Activated T-helper 1 cell treated with anti-CD3 and anti-CD28 coated beads, Interleukin-12 subunit alpha, Interleukin-12 subunit beta, Interleukin-2, Interleukin-4 antibody, amounts not matched to agents 30 ng/mL and 10 ng/mL and 1 ng/mL, durations not matched to agents 14 hours and 24 hours and 36 hours (primary cell): Measurements from ENCODE around the gene FGGY. TPM values are rescaled to one million over a fixed set of nuclear protein-coding genes. Genes with fewer than 3 reads are reported as not detected.

Source experiments
- DNase-seq: peaks from one replicate; pipeline ENCODE4 v3.0.0; 2021; ENCODE audit warnings: low spot score
- H3K27ac Mint-ChIP-seq: one replicate; pipeline ENCODE4 v1.8.0; 2021; ENCODE audit warnings: mild to moderate bottlenecking, mixed read lengths
- H3K27me3 Mint-ChIP-seq: one replicate; pipeline ENCODE4 v1.8.0; 2022; ENCODE audit warnings: mild to moderate bottlenecking, moderate library complexity, mixed read lengths; ENCODE audit not compliant: insufficient read depth
- H3K36me3 Mint-ChIP-seq: one replicate; pipeline ENCODE4 v1.8.0; 2021; ENCODE audit warnings: low read depth, mixed read lengths
- H3K4me1 Mint-ChIP-seq: one replicate; pipeline ENCODE4 v1.8.0; 2021; ENCODE audit warnings: low read depth, mixed read lengths
- H3K4me3 Mint-ChIP-seq: one replicate; pipeline ENCODE4 v1.8.0; 2021; ENCODE audit warnings: mild to moderate bottlenecking, moderate library complexity, mixed read lengths
- H3K9me3 Mint-ChIP-seq: one replicate; pipeline ENCODE4 v1.8.0; 2021; ENCODE audit warnings: mixed read lengths
- intact Hi-C: fragments of 100-400 bp; cut with micrococcal nuclease; formaldehyde crosslinking; loops from one replicate; pipeline ENCODE4 v1.15.1; 2024
- total RNA-seq: library from RNA; stranded (reverse); gene quantifications from 2 replicates; pipeline ENCODE4 v1.2.3, GENCODE V29; 2022

Gene FGGY
- total RNA-seq, 1 donor from 2014 or later, result 7.1 TPM

DNA sequence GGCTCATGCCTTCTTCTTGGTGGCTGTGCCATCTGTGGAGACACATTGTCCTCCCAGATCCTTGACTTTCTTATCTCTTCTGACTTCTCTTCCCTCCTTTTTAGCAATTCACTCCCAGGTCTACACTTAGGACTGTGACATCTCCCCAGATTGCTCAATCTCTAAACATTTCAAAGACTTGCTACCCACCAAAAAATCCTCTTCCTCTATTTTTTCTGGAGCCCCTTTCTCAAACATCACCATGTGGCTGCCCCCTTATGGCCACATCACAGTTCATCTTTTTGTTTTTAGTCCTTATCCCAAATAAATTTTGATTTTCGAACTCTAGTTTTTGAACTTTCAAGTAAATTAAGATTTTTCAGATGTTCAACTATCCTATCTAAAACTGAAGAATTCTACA lies 369.2 kb downstream of the FGGY start:
- Mint-ChIP-seq H3K4me3 (no peak overlapping the region), H3K36me3 (no peaks in the 10 kb centered on the region), H3K27ac (no peak overlapping the region), H3K27me3 (no peaks in the 10 kb centered on the region), H3K4me1 (peaks cover 3% of the 10 kb centered on the region), H3K9me3 (no peaks in the 10 kb centered on the region)
- DNase-seq, result no peak
- intact Hi-C loops, result no loop called here

DNA sequence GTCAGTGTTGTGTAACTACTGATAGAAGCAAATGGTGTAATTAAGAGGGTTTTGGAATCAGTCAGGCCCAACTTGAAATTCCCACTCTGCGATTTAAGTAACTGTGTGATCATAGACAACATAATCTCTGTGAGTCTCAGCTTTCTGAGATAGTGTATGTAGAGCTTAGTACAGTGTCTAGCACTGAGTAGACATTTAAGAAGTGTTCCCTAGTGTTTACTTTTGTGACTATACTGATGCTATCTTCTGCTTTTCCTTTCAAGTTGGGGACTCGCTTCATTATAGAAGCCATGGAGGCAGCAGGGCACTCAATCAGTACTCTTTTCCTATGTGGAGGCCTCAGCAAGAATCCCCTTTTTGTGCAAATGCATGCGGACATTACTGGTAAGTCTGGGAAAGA lies 370.1 kb downstream of the FGGY start:
- DNase-seq, result no peak
- Mint-ChIP-seq H3K4me3 (no peak overlapping the region), H3K27ac (no peak overlapping the region), H3K27me3 (no peaks in the 10 kb centered on the region), H3K36me3 (no peaks in the 10 kb centered on the region), H3K9me3 (no peaks in the 10 kb centered on the region), H3K4me1 (peaks cover 5% of the 10 kb centered on the region)
- intact Hi-C loops, result no loop called here

DNA sequence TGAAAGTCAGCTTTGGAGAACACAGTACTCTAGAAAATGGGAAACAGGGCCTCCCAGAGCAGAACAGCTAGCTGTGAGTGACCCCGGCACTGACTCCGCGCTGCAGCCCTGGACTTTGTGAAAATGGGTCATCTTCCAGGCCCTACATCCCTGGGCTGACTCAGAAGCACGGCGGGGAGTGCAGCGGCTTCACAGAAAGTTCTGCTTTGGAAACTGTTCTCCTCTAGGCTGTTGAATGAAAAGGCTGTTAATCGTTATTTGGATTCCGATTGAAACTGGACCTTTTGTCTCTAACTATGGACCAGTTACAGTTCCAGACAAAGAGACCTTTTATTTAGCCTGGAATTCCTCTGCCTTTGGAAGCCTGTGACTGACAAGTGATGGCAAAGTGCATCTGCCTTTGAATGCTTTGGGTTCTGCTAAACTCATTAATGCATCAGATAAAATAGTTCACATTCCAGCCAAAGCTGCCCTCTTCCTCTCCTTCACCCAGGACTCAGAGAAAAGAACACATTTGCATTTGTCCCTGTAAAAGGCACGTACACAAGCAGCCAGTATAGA lies 372.9 kb downstream of the FGGY start:
- H3K9me3 Mint-ChIP-seq, result no peaks in the 10 kb centered on the region
- DNase-seq, result no peak
- peaks cover 19% of the 10 kb centered on the region for H3K4me1 Mint-ChIP-seq
- H3K27ac Mint-ChIP-seq, result no peak overlapping the region
- H3K36me3 Mint-ChIP-seq, result no peaks in the 10 kb centered on the region
- H3K27me3 Mint-ChIP-seq, result no peaks in the 10 kb centered on the region
- no peak overlapping the region for H3K4me3 Mint-ChIP-seq
- intact Hi-C loops, result no loop called here

DNA sequence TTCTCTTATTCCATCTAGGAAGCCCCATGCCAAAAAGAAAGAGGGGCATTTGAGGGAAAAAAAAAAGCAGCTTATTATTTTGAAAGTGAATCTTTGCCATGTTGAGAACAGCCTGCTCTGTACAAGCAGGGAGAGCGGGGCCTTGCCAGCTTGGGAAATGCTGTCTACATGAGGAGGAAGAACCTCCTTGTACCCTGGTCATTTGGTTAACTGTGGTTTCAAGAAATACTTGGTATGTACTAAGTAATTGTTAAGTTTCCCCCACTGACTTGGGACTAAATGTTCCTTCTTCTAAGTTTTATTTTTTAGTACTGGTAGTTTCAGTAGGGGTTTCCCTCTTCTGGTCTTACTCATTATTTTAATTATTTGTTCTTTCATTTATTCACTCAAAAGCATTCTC lies 373.8 kb downstream of the FGGY start:
- Mint-ChIP-seq H3K4me1 (peaks cover 19% of the 10 kb centered on the region), H3K27ac (no peak overlapping the region), H3K27me3 (no peaks in the 10 kb centered on the region), H3K4me3 (no peak overlapping the region), H3K9me3 (no peaks in the 10 kb centered on the region), H3K36me3 (no peaks in the 10 kb centered on the region)
- intact Hi-C loops, result no loop called here
- no peak for DNase-seq

DNA sequence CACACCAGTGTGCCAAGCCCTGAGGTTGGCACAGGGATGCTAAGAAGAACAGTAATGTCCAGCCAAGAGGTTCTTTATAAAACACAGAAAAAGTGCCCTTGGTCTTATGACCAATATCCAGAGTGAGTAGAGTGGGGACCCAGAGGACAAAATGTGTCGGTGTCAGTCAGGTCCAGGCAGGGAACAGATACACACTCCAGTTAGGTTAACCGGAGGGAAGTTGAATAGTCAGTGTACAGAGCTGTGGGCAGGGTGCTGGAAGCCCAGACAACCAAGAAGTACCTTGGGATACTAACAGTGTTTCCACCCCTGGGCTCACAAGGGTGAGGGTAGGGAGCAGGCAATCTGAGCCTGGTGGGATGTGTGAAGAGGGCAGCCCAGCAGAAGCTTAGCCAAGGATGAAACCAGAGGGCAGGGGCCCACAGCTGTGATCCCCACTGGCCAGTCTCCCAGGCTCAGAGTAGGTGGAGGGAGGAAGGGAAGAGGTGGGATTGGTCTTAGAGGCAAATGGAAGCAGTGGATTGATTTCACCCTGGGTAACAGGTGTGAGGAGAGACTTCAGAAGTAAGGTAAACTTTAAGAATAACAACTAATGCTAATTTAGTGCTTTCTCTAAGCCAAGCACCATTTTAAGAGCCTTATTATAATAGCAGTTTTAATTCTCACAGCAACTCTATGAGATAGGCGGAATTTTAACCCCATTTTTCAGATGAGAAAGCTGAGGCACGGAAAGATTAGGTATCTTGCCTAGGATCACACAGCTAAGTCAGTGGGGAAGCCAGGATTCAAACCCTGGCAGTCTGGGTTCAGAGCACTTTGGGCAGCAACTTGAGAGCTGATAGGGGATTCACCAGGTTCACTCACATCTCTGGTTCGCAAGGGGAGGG lies 374.4 kb downstream of the FGGY start:
- H3K27ac Mint-ChIP-seq, result no peak overlapping the region
- intact Hi-C loops, result no loop called here
- DNase-seq, result no peak
- no peaks in the 10 kb centered on the region for H3K9me3 Mint-ChIP-seq
- peaks cover 19% of the 10 kb centered on the region for H3K4me1 Mint-ChIP-seq
- H3K4me3 Mint-ChIP-seq, result no peak overlapping the region
- H3K27me3 Mint-ChIP-seq, result no peaks in the 10 kb centered on the region
- no peaks in the 10 kb centered on the region for H3K36me3 Mint-ChIP-seq

DNA sequence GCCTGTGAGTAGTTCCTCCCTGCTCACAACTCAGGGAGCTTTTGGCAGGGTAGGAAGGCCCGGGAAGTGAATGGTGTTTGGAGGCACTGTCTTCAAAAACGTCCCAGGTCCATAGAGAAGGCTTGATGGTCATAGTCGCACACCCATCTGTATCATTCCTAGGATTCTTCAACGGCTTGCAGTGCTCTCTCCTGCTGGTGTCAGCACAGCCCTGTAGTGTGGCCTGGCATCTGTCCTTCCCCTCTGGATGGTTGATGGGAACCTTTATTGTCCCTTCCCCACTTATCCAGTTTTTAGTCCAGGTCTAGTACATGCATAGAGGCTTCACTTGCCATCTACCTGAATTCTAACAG lies 375.0 kb downstream of the FGGY start:
- no peak for DNase-seq
- H3K27ac Mint-ChIP-seq, result no peak overlapping the region
- no peaks in the 10 kb centered on the region for H3K36me3 Mint-ChIP-seq
- no peaks in the 10 kb centered on the region for H3K9me3 Mint-ChIP-seq
- peaks cover 19% of the 10 kb centered on the region for H3K4me1 Mint-ChIP-seq
- H3K27me3 Mint-ChIP-seq, result no peaks in the 10 kb centered on the region
- H3K4me3 Mint-ChIP-seq, result no peak overlapping the region
- intact Hi-C loops, result no loop called here

DNA sequence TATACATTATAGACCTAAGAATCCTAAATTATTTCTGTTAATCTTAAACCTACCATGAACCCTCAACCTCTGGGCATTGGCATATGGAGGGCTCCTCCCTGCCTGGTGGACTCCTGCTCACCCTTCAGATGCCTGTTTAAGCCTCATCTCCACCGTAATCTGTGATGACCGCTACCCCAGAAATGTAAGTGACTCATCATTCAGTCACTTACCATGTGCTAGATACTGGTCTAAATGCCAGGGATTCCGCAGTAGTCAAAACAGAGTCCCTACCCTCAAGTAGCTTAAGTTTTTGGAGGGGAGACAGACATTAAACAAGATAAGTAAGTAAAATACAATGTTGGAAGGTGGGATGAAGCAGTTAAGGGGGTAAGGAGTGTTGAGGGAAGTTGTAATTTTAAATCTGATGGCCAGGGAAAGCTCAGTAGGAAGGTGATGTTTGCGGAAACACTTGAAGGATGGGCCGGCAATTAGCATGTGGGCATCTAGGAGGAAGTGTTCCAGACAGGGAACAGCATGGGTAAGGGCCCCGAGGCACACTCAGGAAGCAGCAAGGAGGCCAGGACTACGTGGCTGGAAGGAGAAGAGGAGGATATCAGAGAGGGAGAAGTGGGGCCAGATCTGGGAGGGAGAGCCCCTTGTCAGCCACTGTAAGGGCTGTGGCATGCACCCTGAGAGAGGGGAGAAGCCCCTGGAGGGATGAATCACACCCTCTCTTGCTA lies 376.1 kb downstream of the FGGY start:
- no peak overlapping the region for H3K27ac Mint-ChIP-seq
- H3K27me3 Mint-ChIP-seq, result no peaks in the 10 kb centered on the region
- H3K4me3 Mint-ChIP-seq, result no peak overlapping the region
- no peaks in the 10 kb centered on the region for H3K36me3 Mint-ChIP-seq
- no peak for DNase-seq
- intact Hi-C loops, result no loop called here
- H3K4me1 Mint-ChIP-seq, result peaks cover 19% of the 10 kb centered on the region
- no peaks in the 10 kb centered on the region for H3K9me3 Mint-ChIP-seq

DNA sequence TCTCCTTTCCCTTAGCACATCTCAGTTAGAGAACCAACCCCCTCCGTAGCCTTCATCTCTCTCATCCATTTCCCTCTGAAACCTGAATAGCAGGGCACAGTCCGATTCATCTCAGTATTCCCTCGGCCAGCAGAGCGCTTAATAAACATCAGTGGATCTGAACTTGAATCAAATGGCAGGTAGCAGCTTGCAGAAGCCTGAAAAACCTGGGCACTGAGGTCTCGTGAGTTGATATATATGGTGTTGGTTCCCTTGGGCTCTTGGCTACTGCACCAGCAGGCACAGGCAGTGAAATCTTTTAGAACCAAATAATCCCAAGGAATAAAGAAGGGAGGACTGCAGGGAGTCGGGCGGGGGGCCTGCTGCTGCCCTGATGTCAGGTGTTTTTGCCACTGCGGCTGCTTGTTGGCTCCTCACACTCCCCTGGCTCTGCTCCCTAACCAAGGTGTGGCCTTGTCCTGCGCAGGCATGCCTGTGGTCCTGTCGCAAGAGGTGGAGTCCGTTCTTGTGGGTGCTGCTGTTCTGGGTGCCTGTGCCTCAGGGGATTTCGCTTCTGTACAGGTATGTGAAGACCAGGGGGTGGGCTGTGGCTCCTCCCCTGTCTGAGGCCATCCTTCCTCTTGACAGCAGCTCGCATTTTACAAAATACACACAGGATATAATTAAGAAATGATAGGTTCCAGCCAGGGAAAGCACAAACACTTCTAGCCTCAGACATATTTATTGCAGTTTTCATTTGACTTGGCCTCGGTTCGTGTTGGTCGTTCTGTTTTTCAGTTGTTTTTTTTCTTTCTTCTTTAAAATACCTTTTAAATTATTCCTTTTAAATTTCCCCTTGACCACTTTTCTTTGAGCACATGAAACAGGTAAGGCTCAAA lies 376.9 kb downstream of the FGGY start:
- no peaks in the 10 kb centered on the region for H3K36me3 Mint-ChIP-seq
- H3K9me3 Mint-ChIP-seq, result no peaks in the 10 kb centered on the region
- intact Hi-C loops, result no loop called here
- no peak for DNase-seq
- no peak overlapping the region for H3K4me3 Mint-ChIP-seq
- H3K4me1 Mint-ChIP-seq, result peaks cover 19% of the 10 kb centered on the region
- no peaks in the 10 kb centered on the region for H3K27me3 Mint-ChIP-seq
- no peak overlapping the region for H3K27ac Mint-ChIP-seq

DNA sequence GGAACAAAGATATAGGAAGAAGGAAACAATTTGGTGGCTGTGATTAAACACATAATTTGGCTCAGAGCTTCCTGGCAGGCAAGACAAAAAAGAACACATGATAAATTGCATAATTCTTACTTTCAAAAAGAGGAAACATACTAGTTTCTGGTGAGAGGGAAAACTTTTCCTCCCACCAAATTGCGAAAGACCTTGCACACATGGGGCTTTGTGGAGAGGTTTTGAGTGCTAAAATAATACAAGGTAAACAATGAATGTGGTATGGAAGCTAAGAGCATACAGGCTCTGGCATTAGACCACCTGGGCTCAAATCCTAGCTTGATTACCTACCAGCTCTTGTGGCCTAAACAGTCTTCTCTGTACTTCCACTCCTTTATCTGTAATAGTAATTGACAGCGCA lies 377.7 kb downstream of the FGGY start:
- Mint-ChIP-seq H3K36me3 (no peaks in the 10 kb centered on the region), H3K4me3 (no peak overlapping the region), H3K4me1 (peaks cover 19% of the 10 kb centered on the region), H3K27ac (no peak overlapping the region), H3K27me3 (no peaks in the 10 kb centered on the region), H3K9me3 (no peaks in the 10 kb centered on the region)
- intact Hi-C loops, result no loop called here
- no peak for DNase-seq

DNA sequence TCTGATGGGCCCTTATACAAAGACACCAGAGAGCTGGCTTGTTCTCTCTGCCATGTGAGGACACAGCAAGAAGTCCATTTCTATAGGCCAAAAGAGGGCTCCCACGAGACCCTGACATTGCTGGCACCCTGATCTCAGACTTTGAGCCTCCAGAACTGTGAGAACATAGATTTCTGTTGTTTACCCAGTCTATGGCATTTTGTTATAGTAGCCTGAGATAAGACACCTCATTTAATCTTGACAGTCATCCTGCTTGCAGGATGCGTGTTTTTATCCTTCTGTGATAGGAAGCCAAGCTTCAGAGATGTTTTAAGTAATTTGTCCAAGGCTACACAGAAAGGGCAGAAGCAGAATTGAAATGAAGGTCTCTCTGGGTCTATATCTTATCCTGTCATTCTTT lies 379.0 kb downstream of the FGGY start:
- DNase-seq, result no peak
- no peaks in the 10 kb centered on the region for H3K36me3 Mint-ChIP-seq
- H3K4me3 Mint-ChIP-seq, result no peak overlapping the region
- peaks cover 18% of the 10 kb centered on the region for H3K4me1 Mint-ChIP-seq
- no peaks in the 10 kb centered on the region for H3K27me3 Mint-ChIP-seq
- H3K9me3 Mint-ChIP-seq, result no peaks in the 10 kb centered on the region
- intact Hi-C loops, result no loop called here
- H3K27ac Mint-ChIP-seq, result no peak overlapping the region

DNA sequence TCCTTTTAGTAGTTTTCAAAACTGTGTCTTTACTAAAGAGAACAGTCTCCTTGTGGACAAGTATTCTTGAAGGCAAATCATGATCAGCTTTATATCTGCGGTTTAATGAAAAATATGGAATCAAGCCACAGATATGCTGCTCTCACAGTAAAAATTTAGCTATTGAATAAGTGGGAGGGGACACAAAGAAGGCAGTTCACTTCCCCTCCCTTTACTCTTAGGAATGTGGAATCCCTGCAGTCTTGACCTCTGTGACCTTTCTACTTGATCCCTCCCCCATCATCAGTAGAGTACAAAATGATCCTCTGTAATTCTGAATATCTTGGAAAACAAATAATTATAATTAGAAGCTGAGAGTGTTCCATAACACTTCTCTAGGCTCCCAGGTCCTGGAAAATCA lies 381.1 kb downstream of the FGGY start:
- no peak for DNase-seq
- H3K27me3 Mint-ChIP-seq, result no peaks in the 10 kb centered on the region
- peaks cover 14% of the 10 kb centered on the region for H3K4me1 Mint-ChIP-seq
- no peak overlapping the region for H3K27ac Mint-ChIP-seq
- H3K9me3 Mint-ChIP-seq, result no peaks in the 10 kb centered on the region
- intact Hi-C loops, result no loop called here
- H3K4me3 Mint-ChIP-seq, result no peak overlapping the region
- no peaks in the 10 kb centered on the region for H3K36me3 Mint-ChIP-seq

DNA sequence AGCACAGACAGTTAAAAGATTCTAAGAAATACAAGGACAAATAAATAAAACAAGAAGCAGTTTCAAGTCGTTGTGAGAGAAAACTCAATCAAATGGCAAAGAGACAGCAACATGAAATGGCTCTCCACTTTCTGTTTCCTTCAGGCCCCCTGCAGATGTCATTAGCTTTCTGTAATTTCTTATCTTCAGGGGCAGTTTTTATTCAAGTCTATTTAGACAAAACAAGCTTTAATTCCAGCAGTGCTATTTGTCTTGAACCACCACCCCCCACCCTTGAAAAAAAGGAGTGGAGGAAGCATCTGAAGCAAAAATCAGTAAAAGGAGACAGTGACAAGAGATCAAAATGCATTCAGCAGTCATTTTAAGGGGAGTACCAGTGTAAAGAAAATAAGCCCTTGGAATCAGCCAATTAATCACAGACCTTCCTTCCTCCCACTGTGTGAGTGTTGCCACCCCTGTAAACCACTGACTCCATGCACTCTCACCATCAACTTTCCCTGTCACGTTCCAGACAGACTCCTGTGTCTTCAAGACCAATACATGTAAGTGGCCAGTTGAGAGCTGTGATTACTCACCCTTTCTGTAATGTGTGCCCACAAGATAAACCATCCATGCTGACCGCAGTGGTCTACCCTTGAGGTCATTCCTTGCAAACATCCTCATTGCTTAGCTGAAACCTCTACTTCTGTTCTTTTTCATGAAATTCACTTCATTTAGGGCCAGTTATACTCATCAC lies 381.8 kb downstream of the FGGY start:
- no peaks in the 10 kb centered on the region for H3K9me3 Mint-ChIP-seq
- no peak overlapping the region for H3K27ac Mint-ChIP-seq
- no peaks in the 10 kb centered on the region for H3K36me3 Mint-ChIP-seq
- no peak for DNase-seq
- no peak overlapping the region for H3K4me3 Mint-ChIP-seq
- no peaks in the 10 kb centered on the region for H3K27me3 Mint-ChIP-seq
- peaks cover 11% of the 10 kb centered on the region for H3K4me1 Mint-ChIP-seq
- intact Hi-C loops, result no loop called here
